GM10266 (cell line): ENCODE measurements around the gene WDR7.
A peak's percentile ranks its signal among the peaks of the same experiment; 100 is the strongest.

Experiments used
- DNase-seq: peaks from one replicate; pipeline ENCODE4 v3.0.0; 2012; ENCODE audit errors: extremely low spot score
- CTCF ChIP-seq: IDR thresholded peaks from 2 replicates; pipeline ENCODE4 v1.5.1; 2012; ENCODE audit warnings: mild to moderate bottlenecking, low read depth; ENCODE audit not compliant: control insufficient read depth, insufficient read depth; ENCODE audit errors: missing control alignments

WDR7 gene

GRCh38 chr18:56702946-56703345 lies 51.8 kb downstream of the WDR7 start:
- peak; percentile 19 for DNase-seq
- TF ChIP-seq CTCF: peak; percentile 52

GRCh38 chr18:56709463-56709862 lies 58.3 kb downstream of the WDR7 start:
- TF ChIP-seq CTCF: peak; percentile 30
- peak; percentile 48 for DNase-seq

- TF ChIP-seq CTCF: no peak
- no peak for DNase-seq
These were observed 60.7 kb downstream of the WDR7 start for GRCh38 chr18:56711708-56712445.

- DNase-seq: no peak
These were observed 61.6 kb downstream of the WDR7 start for GRCh38 chr18:56712761-56713160.

GRCh38 chr18:56715121-56715520 lies 64.0 kb downstream of the WDR7 start:
- no peak for TF ChIP-seq CTCF
- DNase-seq: no peak

More at GRCh38 chr18:56712761-56713160, 61.6 kb downstream of the WDR7 start:
- no peak for TF ChIP-seq CTCF

GRCh38 chr18:56716692-56717146 lies 65.6 kb downstream of the WDR7 start:
- DNase-seq: peak; percentile 13
- no peak for TF ChIP-seq CTCF

GRCh38 chr18:56721031-56721430 lies 69.9 kb downstream of the WDR7 start:
- no peak for TF ChIP-seq CTCF
- no peak for DNase-seq
